ENCODE measurements around the gene QRFP.

The QRFP gene

GRCh38 chr9:130880599-130881220 is 15.9 kb downstream of the QRFP start:
- peaks cover 60% of the 10 kb centered on the region for H3K36me3 ChIP-seq (ENCODE audit: control insufficient read depth, insufficient read depth, low read length)
- no peaks in the 10 kb centered on the region for H3K27me3 ChIP-seq (ENCODE audit: control insufficient read depth, insufficient read depth, low read length, poor library complexity, severe bottlenecking)
- H3K27ac ChIP-seq (ENCODE audit: insufficient read depth, low read depth, low read length, poor library complexity, severe bottlenecking), result no peak overlapping the region
- H3K4me3 ChIP-seq (ENCODE audit: insufficient read depth, low read depth, low read length), result no peak overlapping the region
- 95 to 97% methylated on average over 16 of the region's 16 CpGs for WGBS, 2 experiments
- no peaks in the 10 kb centered on the region for H3K4me1 ChIP-seq (ENCODE audit: control insufficient read depth, insufficient read depth, low read length)
- no peaks in the 10 kb centered on the region for H3K9me3 ChIP-seq (ENCODE audit: control insufficient read depth, low read length)

DNA sequence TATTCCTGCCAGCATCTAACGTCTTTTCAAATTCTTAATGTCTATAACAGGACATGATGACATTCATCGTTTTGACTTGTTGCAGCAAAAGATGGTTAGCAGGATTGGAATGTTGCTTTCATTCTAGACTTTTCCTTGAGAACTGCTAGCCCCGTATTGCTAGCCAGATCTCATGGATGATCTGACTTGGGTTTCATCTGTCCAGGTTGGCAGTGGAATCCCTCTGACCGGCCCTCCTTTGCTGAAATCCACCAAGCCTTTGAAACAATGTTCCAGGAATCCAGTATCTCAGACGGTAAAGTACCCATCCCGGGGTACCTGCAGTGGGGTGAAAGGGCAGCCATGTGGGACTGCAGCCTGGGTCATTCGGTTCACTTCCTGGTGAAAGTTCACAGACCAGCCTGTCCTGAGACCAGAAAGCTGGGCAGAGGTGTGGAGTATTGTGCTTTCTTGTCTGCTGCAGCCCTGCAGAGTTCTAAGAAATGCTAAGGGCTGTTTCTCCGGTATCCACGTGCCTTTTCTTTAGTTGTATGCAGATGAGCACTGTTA is 16.7 kb downstream of the QRFP start:
- H3K9me3 ChIP-seq (ENCODE audit: control insufficient read depth, low read length), result no peaks in the 10 kb centered on the region
- H3K36me3 ChIP-seq (ENCODE audit: control insufficient read depth, insufficient read depth, low read length), result peaks cover 53% of the 10 kb centered on the region
- 92 to 95% methylated on average over 9 of the region's 9 CpGs for WGBS, 2 experiments
- H3K4me1 ChIP-seq (ENCODE audit: control insufficient read depth, insufficient read depth, low read length), result no peaks in the 10 kb centered on the region
- no peak overlapping the region for H3K4me3 ChIP-seq (ENCODE audit: insufficient read depth, low read depth, low read length)
- H3K27me3 ChIP-seq (ENCODE audit: control insufficient read depth, insufficient read depth, low read length, poor library complexity, severe bottlenecking), result no peaks in the 10 kb centered on the region
- H3K27ac ChIP-seq (ENCODE audit: insufficient read depth, low read depth, low read length, poor library complexity, severe bottlenecking), result no peak overlapping the region

GRCh38 chr9:130878295-130878694 is 18.3 kb downstream of the QRFP start:
- no peak overlapping the region for H3K27ac ChIP-seq (ENCODE audit: insufficient read depth, low read depth, low read length, poor library complexity, severe bottlenecking)
- H3K4me1 ChIP-seq (ENCODE audit: control insufficient read depth, insufficient read depth, low read length), result no peaks in the 10 kb centered on the region
- WGBS, 2 experiments, result 93 to 96% methylated on average over 6 of the region's 6 CpGs
- H3K4me3 ChIP-seq (ENCODE audit: insufficient read depth, low read depth, low read length), result no peak overlapping the region
- H3K27me3 ChIP-seq (ENCODE audit: control insufficient read depth, insufficient read depth, low read length, poor library complexity, severe bottlenecking), result no peaks in the 10 kb centered on the region
- no peaks in the 10 kb centered on the region for H3K9me3 ChIP-seq (ENCODE audit: control insufficient read depth, low read length)
- H3K36me3 ChIP-seq (ENCODE audit: control insufficient read depth, insufficient read depth, low read length), result peaks cover 56% of the 10 kb centered on the region

DNA sequence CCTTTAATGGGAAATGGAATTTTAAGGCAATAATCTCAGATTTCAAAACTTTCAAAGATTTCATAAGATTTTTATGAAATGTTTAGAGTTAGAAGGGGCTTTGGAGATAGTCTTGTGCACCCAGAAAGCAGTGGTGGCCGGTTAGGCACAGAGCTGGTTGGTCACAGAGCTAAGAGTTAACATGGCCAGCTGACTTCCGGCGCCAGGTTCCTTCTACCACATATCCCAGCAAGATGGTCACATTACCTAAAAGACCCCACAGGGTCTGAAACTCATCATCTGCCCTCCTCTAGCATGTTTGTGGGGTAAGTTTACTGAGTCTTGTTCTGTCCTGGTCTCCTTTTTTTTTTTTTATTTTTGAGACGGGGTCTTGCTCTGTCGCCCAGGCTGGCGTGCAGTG is 19.3 kb downstream of the QRFP start:
- WGBS, 2 experiments, result 95% methylated on average over 5 to 6 of the region's 6 CpGs
- Histone ChIP-seq H3K4me3 (ENCODE audit: insufficient read depth, low read depth, low read length) (no peak overlapping the region), H3K27ac (ENCODE audit: insufficient read depth, low read depth, low read length, poor library complexity, severe bottlenecking) (no peak overlapping the region), H3K27me3 (ENCODE audit: control insufficient read depth, insufficient read depth, low read length, poor library complexity, severe bottlenecking) (no peaks in the 10 kb centered on the region), H3K4me1 (ENCODE audit: control insufficient read depth, insufficient read depth, low read length) (no peaks in the 10 kb centered on the region), H3K36me3 (ENCODE audit: control insufficient read depth, insufficient read depth, low read length) (peaks cover 61% of the 10 kb centered on the region), H3K9me3 (ENCODE audit: control insufficient read depth, low read length) (no peaks in the 10 kb centered on the region)

DNA sequence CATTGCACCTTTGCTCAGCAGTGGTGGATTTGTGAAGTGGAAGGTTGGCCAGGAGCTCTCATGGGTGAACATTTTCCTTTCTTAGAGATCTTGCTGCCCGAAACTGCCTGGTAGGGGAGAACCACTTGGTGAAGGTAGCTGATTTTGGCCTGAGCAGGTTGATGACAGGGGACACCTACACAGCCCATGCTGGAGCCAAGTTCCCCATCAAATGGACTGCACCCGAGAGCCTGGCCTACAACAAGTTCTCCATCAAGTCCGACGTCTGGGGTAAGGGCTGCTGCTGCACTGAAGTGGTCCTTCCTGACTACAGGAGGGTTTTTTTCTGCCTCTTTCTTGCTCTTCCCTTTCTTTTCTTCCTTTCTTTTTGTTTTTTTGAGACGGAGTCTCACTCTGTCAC is 21.8 kb downstream of the QRFP start:
- Histone ChIP-seq H3K36me3 (ENCODE audit: control insufficient read depth, insufficient read depth, low read length) (peaks cover 54% of the 10 kb centered on the region), H3K4me1 (ENCODE audit: control insufficient read depth, insufficient read depth, low read length) (peaks cover 12% of the 10 kb centered on the region), H3K4me3 (ENCODE audit: insufficient read depth, low read depth, low read length) (no peak overlapping the region), H3K9me3 (ENCODE audit: control insufficient read depth, low read length) (no peaks in the 10 kb centered on the region), H3K27ac (ENCODE audit: insufficient read depth, low read depth, low read length, poor library complexity, severe bottlenecking) (no peak overlapping the region), H3K27me3 (ENCODE audit: control insufficient read depth, insufficient read depth, low read length, poor library complexity, severe bottlenecking) (no peaks in the 10 kb centered on the region)
- 94 to 97% methylated on average over 5 of the region's 5 CpGs for WGBS, 2 experiments

GRCh38 chr9:130873966-130874365 is 22.6 kb downstream of the QRFP start:
- H3K36me3 ChIP-seq (ENCODE audit: control insufficient read depth, insufficient read depth, low read length), result peaks cover 50% of the 10 kb centered on the region
- no peaks in the 10 kb centered on the region for H3K9me3 ChIP-seq (ENCODE audit: control insufficient read depth, low read length)
- H3K4me3 ChIP-seq (ENCODE audit: insufficient read depth, low read depth, low read length), result no peak overlapping the region
- peaks cover 12% of the 10 kb centered on the region for H3K4me1 ChIP-seq (ENCODE audit: control insufficient read depth, insufficient read depth, low read length)
- H3K27me3 ChIP-seq (ENCODE audit: control insufficient read depth, insufficient read depth, low read length, poor library complexity, severe bottlenecking), result no peaks in the 10 kb centered on the region
- 95 to 99% methylated on average over 8 of the region's 8 CpGs for WGBS, 2 experiments
- H3K27ac ChIP-seq (ENCODE audit: insufficient read depth, low read depth, low read length, poor library complexity, severe bottlenecking), result no peak overlapping the region

- Histone ChIP-seq H3K27ac (ENCODE audit: insufficient read depth, low read depth, low read length, poor library complexity, severe bottlenecking) (no peak overlapping the region), H3K27me3 (ENCODE audit: control insufficient read depth, insufficient read depth, low read length, poor library complexity, severe bottlenecking) (no peaks in the 10 kb centered on the region), H3K36me3 (ENCODE audit: control insufficient read depth, insufficient read depth, low read length) (peaks cover 41% of the 10 kb centered on the region), H3K9me3 (ENCODE audit: control insufficient read depth, low read length) (no peaks in the 10 kb centered on the region), H3K4me3 (ENCODE audit: insufficient read depth, low read depth, low read length) (no peak overlapping the region), H3K4me1 (ENCODE audit: control insufficient read depth, insufficient read depth, low read length) (peaks cover 12% of the 10 kb centered on the region)
- 96 to 98% methylated on average over 15 of the region's 15 CpGs for WGBS, 2 experiments
Observed at GRCh38 chr9:130872912-130873503, 23.6 kb downstream of the QRFP start.

DNA sequence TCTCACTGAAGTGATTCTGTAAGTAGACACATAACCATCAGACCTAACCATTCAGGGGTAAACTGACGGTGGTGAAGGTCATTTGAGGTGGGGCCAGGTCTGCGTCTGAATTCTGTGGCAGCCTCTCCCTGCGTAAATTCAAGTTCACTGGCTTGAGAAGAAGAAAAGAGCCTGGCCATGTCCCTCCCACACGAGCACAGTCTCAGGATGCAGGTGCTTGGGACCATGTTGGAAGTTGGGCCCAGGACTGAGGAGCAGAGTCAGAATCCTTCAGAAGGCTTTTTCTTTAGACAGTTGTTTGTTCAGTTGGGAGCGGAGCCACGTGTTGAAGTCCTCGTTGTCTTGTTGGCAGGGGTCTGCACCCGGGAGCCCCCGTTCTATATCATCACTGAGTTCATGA is 24.1 kb downstream of the QRFP start:
- H3K9me3 ChIP-seq (ENCODE audit: control insufficient read depth, low read length), result no peaks in the 10 kb centered on the region
- H3K4me3 ChIP-seq (ENCODE audit: insufficient read depth, low read depth, low read length), result no peak overlapping the region
- H3K27ac ChIP-seq (ENCODE audit: insufficient read depth, low read depth, low read length, poor library complexity, severe bottlenecking), result no peak overlapping the region
- WGBS, 2 experiments, result 96 to 98% methylated on average over 9 of the region's 9 CpGs
- H3K36me3 ChIP-seq (ENCODE audit: control insufficient read depth, insufficient read depth, low read length), result peaks cover 40% of the 10 kb centered on the region
- H3K27me3 ChIP-seq (ENCODE audit: control insufficient read depth, insufficient read depth, low read length, poor library complexity, severe bottlenecking), result no peaks in the 10 kb centered on the region
- peaks cover 12% of the 10 kb centered on the region for H3K4me1 ChIP-seq (ENCODE audit: control insufficient read depth, insufficient read depth, low read length)

- no peaks in the 10 kb centered on the region for H3K9me3 ChIP-seq (ENCODE audit: control insufficient read depth, low read length)
- no peak overlapping the region for H3K4me3 ChIP-seq (ENCODE audit: insufficient read depth, low read depth, low read length)
- 95 to 96% methylated on average over 15 of the region's 15 CpGs for WGBS, 2 experiments
- H3K4me1 ChIP-seq (ENCODE audit: control insufficient read depth, insufficient read depth, low read length), result peaks cover 12% of the 10 kb centered on the region
- H3K27me3 ChIP-seq (ENCODE audit: control insufficient read depth, insufficient read depth, low read length, poor library complexity, severe bottlenecking), result no peaks in the 10 kb centered on the region
- no peak overlapping the region for H3K27ac ChIP-seq (ENCODE audit: insufficient read depth, low read depth, low read length, poor library complexity, severe bottlenecking)
- H3K36me3 ChIP-seq (ENCODE audit: control insufficient read depth, insufficient read depth, low read length), result peaks cover 42% of the 10 kb centered on the region
Observed at GRCh38 chr9:130872093-130872492, 24.5 kb downstream of the QRFP start.

DNA sequence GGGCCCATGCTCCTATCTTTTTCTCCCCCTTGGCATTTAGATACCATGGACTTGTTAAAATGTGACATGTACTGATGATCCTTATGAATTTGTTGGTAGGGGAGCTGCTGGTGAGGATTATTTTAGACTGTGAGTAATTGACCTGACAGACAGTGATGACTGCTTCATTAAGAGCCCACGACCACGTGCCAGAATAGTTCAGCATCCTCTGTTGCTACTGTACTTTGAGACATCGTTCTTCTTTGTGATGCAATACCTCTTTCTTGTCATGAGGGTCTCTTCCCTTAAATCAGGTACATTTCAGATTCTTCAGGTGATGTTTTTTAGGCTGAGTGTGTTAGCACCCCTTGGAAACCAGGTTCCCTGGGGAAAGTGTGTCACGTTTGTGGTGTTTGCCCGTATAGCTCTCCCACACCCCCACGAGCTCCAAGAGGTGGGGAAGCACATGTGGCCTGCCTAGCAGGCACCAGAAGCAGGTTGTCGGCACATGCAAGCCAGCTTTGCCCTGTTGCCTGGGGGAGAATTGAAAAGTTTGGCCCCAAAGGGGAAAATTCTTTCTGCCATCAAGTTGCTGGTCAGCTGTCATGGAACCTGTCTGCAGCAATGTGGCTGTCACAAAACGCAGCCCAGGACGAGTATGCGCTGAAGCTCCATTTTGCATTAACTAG is 25.1 kb downstream of the QRFP start:
- H3K4me3 ChIP-seq (ENCODE audit: insufficient read depth, low read depth, low read length), result no peak overlapping the region
- no peaks in the 10 kb centered on the region for H3K9me3 ChIP-seq (ENCODE audit: control insufficient read depth, low read length)
- H3K4me1 ChIP-seq (ENCODE audit: control insufficient read depth, insufficient read depth, low read length), result peaks cover 12% of the 10 kb centered on the region
- peaks cover 37% of the 10 kb centered on the region for H3K36me3 ChIP-seq (ENCODE audit: control insufficient read depth, insufficient read depth, low read length)
- 95 to 96% methylated on average over 10 of the region's 10 CpGs for WGBS, 2 experiments
- H3K27ac ChIP-seq (ENCODE audit: insufficient read depth, low read depth, low read length, poor library complexity, severe bottlenecking), result no peak overlapping the region
- no peaks in the 10 kb centered on the region for H3K27me3 ChIP-seq (ENCODE audit: control insufficient read depth, insufficient read depth, low read length, poor library complexity, severe bottlenecking)
